Inflammatory macrophage treated with lipopolysaccharide for 4 hours (primary cell): ENCODE data around the gene EVL.

ENCODE experiments used
- DNase-seq: peaks from one replicate; pipeline ENCODE4 v3.0.0-alpha.2; 2020

Gene EVL

DNA sequence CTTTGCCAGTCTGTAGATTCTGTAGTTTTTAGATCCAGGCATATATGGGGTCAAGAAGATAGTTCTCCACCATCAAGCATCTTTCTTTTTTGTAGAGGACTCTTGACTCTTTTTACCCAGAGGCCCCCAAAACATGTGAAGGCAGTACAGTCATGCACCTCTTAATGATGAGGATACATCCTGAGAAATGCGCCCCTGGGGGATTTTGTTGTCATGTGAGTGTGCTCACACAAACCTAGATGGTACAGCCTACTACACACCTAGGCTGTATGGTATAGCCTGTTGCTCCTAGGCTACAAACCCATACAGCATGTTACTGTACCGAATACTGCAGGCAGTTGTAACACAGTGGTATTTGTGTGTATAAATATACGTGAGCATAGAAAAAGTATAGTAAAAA, 23.0 kb downstream of the EVL start:
- DNase-seq: no peak

GRCh38 chr14:100091386-100091785, 26.2 kb downstream of the EVL start:
- DNase-seq: no peak

DNA sequence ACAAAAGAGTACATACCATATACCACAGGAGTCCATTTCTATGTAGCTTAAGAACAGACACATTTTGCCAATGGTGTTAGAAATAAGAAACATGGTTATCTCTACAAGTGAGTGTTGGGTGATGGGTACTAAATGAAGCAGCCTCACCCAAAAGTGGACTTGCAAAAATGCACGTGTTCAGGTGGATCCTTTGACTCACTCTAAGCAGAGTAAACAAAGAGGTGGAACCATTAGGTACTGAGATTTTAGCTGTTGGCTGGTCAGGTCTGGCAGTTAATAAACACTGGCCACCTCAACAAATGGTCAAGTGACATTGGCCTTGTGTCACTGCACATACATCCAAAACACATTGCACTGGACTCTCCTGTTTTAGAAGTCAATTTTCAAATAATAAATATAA, 27.6 kb downstream of the EVL start:
- DNase-seq: no peak

GRCh38 chr14:100093319-100093718, 28.1 kb downstream of the EVL start:
- no peak for DNase-seq

DNA sequence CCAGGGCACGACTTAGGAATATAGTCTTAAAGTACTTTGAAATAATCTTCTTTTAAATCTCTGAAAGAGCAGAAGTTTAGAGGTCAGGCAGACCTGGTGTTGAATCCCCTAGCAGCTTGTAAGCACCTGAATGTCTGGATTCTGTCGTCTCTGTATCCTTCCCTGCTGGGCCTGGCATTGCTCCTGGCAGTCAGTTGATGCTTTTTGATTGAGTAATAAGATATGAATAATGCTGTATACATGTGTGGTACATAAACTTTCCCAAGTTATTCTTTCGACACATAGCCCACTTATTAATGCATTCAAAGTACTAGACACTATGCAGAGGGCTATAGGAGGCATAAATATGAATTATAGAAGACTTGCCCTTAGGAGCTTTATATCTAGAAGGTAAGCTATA, 31.4 kb downstream of the EVL start:
- DNase-seq: no peak

- no peak for DNase-seq
Observed at GRCh38 chr14:100098171-100098570, 32.9 kb downstream of the EVL start.

DNA sequence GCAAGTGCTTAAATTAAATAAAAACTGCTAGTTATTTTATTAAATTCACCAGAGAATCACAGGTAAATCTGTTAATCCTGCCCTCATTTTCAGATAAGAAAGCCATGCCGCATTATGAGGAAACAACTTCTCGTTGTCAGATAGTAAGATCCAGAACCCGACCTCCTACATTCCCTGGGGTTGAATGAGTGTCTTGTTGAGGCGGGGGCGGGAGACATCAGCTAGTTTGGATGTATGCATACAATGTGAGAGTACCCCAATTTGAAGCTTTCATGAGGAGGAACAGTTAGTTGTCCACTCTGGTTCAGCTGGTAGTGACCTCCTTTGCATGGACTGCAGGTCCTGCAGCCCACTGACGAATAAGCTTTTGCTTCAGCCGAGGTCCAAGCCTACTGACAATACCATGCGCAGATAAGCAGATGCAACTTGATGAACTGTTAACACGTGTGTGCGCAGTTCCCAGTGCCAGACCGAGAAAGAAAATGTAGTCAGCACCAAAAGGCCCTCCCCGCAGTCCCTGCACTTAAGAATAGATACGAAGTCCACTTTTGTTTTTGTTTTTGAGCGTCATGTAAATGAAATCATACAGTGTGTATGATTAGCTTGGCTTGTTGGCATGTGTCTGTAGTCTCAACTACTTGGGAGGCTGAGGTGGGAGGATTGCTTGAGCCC, 34.9 kb downstream of the EVL start:
- no peak for DNase-seq

DNA sequence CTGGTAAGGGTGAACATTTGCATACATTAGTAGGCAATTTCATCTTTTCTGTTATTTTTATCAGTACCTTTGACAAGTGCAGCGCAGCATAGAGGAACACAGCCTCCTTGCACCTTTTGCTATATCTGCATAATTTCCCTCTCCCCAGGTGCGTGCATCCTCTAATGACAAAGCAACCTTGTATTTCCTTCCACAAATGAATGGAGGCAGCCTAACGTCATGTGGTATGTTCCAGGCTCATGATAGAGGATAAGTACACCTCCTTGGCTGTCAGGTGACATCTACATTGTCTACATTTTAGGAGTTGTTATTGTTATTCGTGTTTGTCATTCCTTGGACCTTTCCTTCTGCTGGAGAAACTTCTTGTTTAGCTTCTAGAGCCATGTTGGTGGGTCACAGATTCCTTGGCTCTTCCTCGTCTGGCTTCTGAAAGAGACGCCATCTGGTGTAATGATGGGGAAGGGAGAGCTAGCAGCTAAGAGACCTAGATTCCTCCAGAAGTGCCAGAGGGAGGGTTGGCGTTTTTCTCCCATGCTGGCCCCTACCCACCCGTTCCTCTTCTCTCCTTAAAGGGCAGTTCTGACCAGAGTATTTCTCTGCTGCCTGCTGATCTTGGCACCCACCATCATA, 37.0 kb downstream of the EVL start:
- DNase-seq: no peak

GRCh38 chr14:100103250-100104005, 38.2 kb downstream of the EVL start:
- DNase-seq: no peak

GRCh38 chr14:100104006-100104352, 38.8 kb downstream of the EVL start:
- no peak for DNase-seq

DNA sequence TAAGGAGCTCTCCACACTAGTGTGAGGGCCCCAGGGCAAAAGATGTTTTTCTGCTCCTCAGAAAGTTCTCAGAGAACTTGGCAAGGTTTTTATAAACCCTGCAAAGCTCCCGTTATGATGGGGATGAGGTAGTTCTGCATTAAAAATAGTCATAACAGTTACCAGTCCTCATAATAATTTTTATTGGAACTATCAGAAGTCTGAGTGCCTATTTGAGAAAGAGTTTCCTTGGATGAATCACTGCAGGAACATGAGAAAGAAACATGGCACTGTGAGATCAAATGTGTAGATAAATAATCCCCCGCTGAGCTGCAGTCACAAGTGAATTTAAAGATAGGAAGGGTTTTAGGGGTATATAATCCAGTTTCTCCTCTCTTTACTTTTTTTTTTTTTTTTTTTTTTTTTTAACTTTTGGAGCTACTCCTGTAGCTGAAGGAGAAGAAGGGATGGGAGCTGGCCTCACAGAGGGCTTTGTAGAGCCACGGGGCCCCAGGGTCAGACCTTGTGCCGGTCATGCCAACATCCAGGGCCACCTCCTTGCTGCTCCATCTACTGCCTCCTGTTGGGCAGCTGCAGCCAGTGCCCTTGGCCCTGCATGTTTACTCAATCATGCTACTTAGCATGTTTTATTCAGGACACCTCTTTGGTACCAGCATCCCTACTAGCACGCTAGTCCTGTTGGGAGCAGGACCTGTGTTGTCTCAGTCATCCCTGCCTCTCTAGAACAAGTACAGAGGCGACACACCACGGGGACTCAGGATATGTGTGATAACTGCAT, 39.5 kb downstream of the EVL start:
- DNase-seq: no peak

- DNase-seq: peak; percentile 33
Observed at GRCh38 chr14:100105357-100106169, 40.3 kb downstream of the EVL start.

- peak; percentile 89 for DNase-seq
Observed at GRCh38 chr14:100106250-100107112, 41.3 kb downstream of the EVL start.

DNA sequence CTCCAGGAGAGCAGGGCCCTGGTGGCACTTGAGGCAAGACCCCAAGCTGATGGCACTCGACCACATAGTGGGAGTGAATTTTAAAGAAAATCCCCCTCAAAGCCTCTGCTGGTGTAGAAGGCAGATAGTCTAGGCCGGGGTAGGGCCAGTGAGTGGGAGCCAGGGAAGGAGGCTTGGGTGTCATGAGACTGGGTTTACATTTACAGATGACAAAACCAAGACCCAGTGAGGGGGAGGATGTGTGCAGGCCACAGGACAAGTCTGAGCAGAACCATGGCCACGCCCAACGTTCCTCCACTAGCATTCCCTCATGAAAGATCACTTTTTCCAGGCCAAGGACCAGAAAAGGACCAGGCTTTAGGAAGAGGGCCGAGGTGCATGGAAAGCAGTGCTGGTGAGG, 42.0 kb downstream of the EVL start:
- peak; percentile 66 for DNase-seq

DNA sequence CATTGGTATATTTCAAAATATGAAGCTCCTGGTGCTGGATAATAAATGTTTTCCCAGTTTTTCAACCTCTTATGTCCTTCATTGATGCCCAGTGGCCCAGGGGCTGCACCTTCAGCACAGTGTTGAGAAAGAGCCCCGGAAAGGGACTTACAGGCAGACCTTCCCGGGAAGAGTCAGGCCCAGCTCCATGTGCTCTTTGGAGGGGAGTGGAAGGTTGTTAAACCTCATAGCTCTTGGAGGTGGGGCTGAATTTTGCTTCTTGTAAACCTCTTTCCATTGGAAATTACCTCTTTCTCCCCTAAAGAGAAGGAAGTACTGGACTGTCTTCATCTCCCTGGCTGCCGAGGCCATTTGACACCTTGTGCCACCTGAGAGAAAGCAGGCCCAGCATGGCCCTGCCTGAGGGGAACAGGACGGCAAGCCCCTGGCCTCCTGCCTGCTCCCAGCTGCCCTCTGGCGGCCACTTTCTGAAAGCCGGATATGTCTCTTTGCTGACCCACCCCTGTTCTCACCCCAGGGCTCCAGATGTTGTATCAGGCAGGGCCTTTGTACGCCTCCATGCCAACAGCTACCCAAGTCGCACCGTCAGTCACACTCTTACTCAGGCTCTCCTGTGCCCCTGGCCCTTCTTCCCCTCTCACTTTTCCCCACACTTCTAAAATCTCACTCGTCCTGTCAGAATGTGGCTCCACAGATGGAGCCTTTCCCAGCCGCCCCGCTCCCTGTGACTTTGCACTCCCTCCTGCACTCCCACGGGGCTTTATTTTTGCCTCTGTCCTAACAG, 43.0 kb downstream of the EVL start:
- peak; percentile 68 for DNase-seq

- no peak for DNase-seq
Observed at GRCh38 chr14:100108840-100109593, 43.8 kb downstream of the EVL start.

GRCh38 chr14:100109594-100109955, 44.4 kb downstream of the EVL start:
- no peak for DNase-seq

DNA sequence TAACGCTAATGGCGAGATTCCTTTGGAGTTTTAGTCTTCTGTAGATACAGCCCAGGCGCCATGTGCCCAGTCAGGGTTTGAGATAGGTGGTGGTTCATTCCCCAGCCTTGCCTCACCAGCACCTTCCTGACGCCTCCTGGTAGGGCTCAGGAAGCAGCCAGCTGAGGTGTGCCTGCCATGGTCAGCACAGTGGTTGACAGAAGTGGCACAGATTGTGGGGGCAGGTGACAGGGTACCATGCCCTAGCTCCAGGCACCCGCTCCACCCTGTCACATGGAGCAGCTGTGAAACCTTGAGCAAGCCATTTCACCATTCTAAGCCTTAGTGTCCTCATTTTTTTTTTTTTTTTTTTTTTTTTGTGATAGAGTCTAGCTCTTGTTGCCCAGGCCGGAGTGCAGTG, 45.6 kb downstream of the EVL start:
- peak; percentile 20 for DNase-seq

DNA sequence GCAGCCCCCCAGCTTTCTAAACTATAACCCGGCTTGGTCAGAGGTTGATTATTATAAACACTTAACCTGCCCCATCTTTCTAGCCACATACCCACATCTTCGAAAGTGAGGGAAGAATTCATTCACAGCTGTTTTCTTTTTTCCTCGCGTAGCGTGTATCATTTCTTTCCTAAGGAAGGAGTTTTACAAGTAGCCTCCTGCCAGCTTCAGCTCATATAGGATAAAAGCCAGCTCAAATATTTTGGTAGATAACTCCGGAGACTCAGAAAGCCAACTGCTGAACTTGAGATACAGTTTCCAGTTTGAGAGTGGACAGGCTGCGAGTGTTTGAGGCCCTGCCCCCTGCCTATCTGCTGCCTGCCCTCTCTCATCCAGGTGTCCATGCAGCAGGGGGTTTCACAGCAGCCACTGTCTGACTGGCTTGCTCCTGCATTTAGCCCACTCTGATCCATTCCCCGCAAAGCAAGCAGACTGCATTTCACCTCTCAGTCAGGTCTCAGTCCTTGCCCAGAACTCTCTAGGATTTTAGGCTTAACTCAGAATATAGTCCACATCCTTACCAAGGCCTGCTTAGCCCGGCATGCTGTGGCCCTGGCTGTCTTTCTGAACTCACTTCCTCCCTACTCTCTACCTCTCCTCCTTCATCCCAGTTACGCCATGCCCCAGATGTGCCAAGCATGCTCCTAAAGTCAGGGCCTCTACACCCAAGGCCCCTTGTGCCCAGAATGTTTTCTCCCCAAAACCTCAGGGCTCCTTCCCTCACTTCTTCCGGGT, 46.9 kb downstream of the EVL start:
- no peak for DNase-seq
